Loucy (cell line): Measurements from ENCODE around the gene AGFG1.

Experiments used
- H2AFZ ChIP-seq: fragments of 200-600 bp; sonication (generic); 2 replicates; pipeline ENCODE4 v1.6.0; 2016; ENCODE audit warnings: antibody characterized with exemption, mild to moderate bottlenecking, low read length, moderate library complexity
- H3F3A ChIP-seq: fragments of 200-600 bp; 2 replicates; pipeline ENCODE4 v1.6.0; 2016; ENCODE audit warnings: antibody characterized with exemption, low read depth, mild to moderate bottlenecking
- H3K27me3 ChIP-seq: fragments of 200-600 bp; sonication (generic); 2 replicates; pipeline ENCODE4 v1.6.1; 2014; ENCODE audit warnings: low read length, mild to moderate bottlenecking; ENCODE audit not compliant: insufficient read depth, poor library complexity, severe bottlenecking
- H3K36me3 ChIP-seq: fragments of 200-600 bp; sonication (generic); 2 replicates; pipeline ENCODE4 v1.6.1; 2016; ENCODE audit warnings: low read length; ENCODE audit not compliant: insufficient read depth
- H3K4me1 ChIP-seq: fragments of 200-600 bp; sonication (generic); 2 replicates; pipeline ENCODE4 v1.5.1; 2014; ENCODE audit warnings: low read length, mild to moderate bottlenecking; ENCODE audit not compliant: insufficient read depth, poor library complexity, severe bottlenecking
- H3K4me2 ChIP-seq: fragments of 200-600 bp; sonication (generic); 2 replicates; pipeline ENCODE4 v1.6.0; 2014; ENCODE audit warnings: antibody characterized with exemption, low read length, low read depth, mild to moderate bottlenecking; ENCODE audit not compliant: poor library complexity, severe bottlenecking
- H3K4me3 ChIP-seq: fragments of 200-600 bp; sonication (generic); 2 replicates; pipeline ENCODE4 v1.5.1; 2014; ENCODE audit warnings: low read length, mild to moderate bottlenecking, mixed read lengths; ENCODE audit not compliant: poor library complexity, severe bottlenecking
- H3K79me2 ChIP-seq: fragments of 200-600 bp; sonication (generic); 2 replicates; pipeline ENCODE4 v1.6.1; 2014; ENCODE audit warnings: low read length; ENCODE audit not compliant: insufficient read depth
- H3K9ac ChIP-seq: fragments of 200-600 bp; sonication (generic); 2 replicates; pipeline ENCODE4 v1.6.0; 2014; ENCODE audit warnings: mild to moderate bottlenecking, low read depth, low read length, moderate library complexity; ENCODE audit not compliant: poor library complexity, severe bottlenecking
- H3K9me2 ChIP-seq: fragments of 200-600 bp; sonication (generic); replicated peaks from 2 replicates; pipeline ENCODE4 v1.6.1; 2016; ENCODE audit warnings: low read depth, low read length, mixed read lengths
- H3K9me3 ChIP-seq: fragments of 200-600 bp; sonication (generic); 2 replicates; pipeline ENCODE4 v1.6.1; 2014; ENCODE audit warnings: mild to moderate bottlenecking, antibody characterized with exemption, low read length, low read depth; ENCODE audit not compliant: insufficient read depth
- H4K20me1 ChIP-seq: fragments of 200-600 bp; sonication (generic); 2 replicates; pipeline ENCODE4 v1.6.0; 2014; ENCODE audit warnings: antibody characterized with exemption, low read length, mild to moderate bottlenecking; ENCODE audit not compliant: insufficient read depth, poor library complexity, severe bottlenecking
- CTCF ChIP-seq: fragments of 200-600 bp; sonication (generic); conservative IDR thresholded peaks from 2 replicates; pipeline ENCODE4 v1.5.1; 2014; ENCODE audit warnings: mild to moderate bottlenecking, antibody characterized with exemption, low read length
- EZH2phosphoT487 ChIP-seq: fragments of 200-600 bp; IDR thresholded peaks from 2 replicates; pipeline ENCODE4 v1.6.1; 2018; ENCODE audit warnings: antibody characterized with exemption, mild to moderate bottlenecking, moderate library complexity, borderline replicate concordance

Gene AGFG1

GRCh38 chr2:227578642-227579041 lies 106.7 kb downstream of the AGFG1 start:
- no peaks in the 10 kb centered on the region for H3K9me2 ChIP-seq
- H3K4me1 ChIP-seq: no peaks in the 10 kb centered on the region
- no peak overlapping the region for H2AFZ ChIP-seq
- H4K20me1 ChIP-seq: no peaks in the 10 kb centered on the region
- H3K27me3 ChIP-seq: no peaks in the 10 kb centered on the region
- no peak overlapping the region for H3K4me2 ChIP-seq
- H3K4me3 ChIP-seq: no peak overlapping the region
- no peaks in the 10 kb centered on the region for H3K36me3 ChIP-seq
- H3F3A ChIP-seq: no peaks in the 10 kb centered on the region
- TF ChIP-seq CTCF (peak; percentile 35), EZH2phosphoT487 (no peak)
- no peaks in the 10 kb centered on the region for H3K9me3 ChIP-seq
- H3K79me2 ChIP-seq: no peaks in the 10 kb centered on the region
- no peak overlapping the region for H3K9ac ChIP-seq

GRCh38 chr2:227579791-227580190 lies 107.8 kb downstream of the AGFG1 start:
- H3K9ac ChIP-seq: no peak overlapping the region
- no peak overlapping the region for H3K4me2 ChIP-seq
- H3K4me3 ChIP-seq: no peak overlapping the region
- H3K4me1 ChIP-seq: no peaks in the 10 kb centered on the region
- H3K36me3 ChIP-seq: no peaks in the 10 kb centered on the region
- H4K20me1 ChIP-seq: no peaks in the 10 kb centered on the region
- no peaks in the 10 kb centered on the region for H3K79me2 ChIP-seq
- H3K9me3 ChIP-seq: no peaks in the 10 kb centered on the region
- H3K27me3 ChIP-seq: no peaks in the 10 kb centered on the region
- no peaks in the 10 kb centered on the region for H3F3A ChIP-seq
- H3K9me2 ChIP-seq: no peaks in the 10 kb centered on the region
- TF ChIP-seq EZH2phosphoT487 (no peak), CTCF (no peak)
- H2AFZ ChIP-seq: no peak overlapping the region

- Histone ChIP-seq H3F3A (no peaks in the 10 kb centered on the region), H3K79me2 (no peaks in the 10 kb centered on the region), H3K9ac (no peak overlapping the region), H4K20me1 (no peaks in the 10 kb centered on the region), H3K36me3 (no peaks in the 10 kb centered on the region), H3K27me3 (no peaks in the 10 kb centered on the region), H2AFZ (no peak overlapping the region), H3K9me2 (no peaks in the 10 kb centered on the region), H3K4me2 (no peak overlapping the region), H3K4me1 (no peaks in the 10 kb centered on the region), H3K4me3 (no peak overlapping the region), H3K9me3 (no peaks in the 10 kb centered on the region)
- TF ChIP-seq CTCF (no peak), EZH2phosphoT487 (no peak)
Observed at GRCh38 chr2:227582369-227582768, 110.4 kb downstream of the AGFG1 start.
